ENCODE data around the gene CERK. TPM values are rescaled to one million over a fixed set of nuclear protein-coding genes. Genes with fewer than 3 reads are reported as not detected.

The CERK gene
- total and polyA plus RNA-seq, 8 donors: 12.7 to 32.7 (median 29.5) TPM

GRCh38 chr22:46687048-46687444 is 51.0 kb downstream of the CERK start:
- peaks cover 13 to 26% (median 18%) of the 10 kb centered on the region in 3 donors for H3K4me1 ChIP-seq
- 88 to 94% methylated on average over 15 of the region's 15 CpGs for WGBS, 2 donors
- DNase-seq (peak in 1 of 6 donors; percentile 47), FAIRE-seq (no peak), ATAC-seq (no peak)
- intact Hi-C loops (cut with DNase I): no loop called here
- no peaks in the 10 kb centered on the region for H3K27me3 ChIP-seq
- no peak overlapping the region for H3K27ac ChIP-seq
- H3K9me3 ChIP-seq: no peaks in the 10 kb centered on the region
- TF ChIP-seq, protein P1, sequence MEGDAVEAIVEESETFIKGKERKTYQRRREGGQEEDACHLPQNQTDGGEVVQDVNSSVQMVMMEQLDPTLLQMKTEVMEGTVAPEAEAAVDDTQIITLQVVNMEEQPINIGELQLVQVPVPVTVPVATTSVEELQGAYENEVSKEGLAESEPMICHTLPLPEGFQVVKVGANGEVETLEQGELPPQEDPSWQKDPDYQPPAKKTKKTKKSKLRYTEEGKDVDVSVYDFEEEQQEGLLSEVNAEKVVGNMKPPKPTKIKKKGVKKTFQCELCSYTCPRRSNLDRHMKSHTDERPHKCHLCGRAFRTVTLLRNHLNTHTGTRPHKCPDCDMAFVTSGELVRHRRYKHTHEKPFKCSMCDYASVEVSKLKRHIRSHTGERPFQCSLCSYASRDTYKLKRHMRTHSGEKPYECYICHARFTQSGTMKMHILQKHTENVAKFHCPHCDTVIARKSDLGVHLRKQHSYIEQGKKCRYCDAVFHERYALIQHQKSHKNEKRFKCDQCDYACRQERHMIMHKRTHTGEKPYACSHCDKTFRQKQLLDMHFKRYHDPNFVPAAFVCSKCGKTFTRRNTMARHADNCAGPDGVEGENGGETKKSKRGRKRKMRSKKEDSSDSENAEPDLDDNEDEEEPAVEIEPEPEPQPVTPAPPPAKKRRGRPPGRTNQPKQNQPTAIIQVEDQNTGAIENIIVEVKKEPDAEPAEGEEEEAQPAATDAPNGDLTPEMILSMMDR (IDR thresholded peaks at IDR 0.05): no peak
- H3K4me3 ChIP-seq: no peak overlapping the region
- H3K36me3 ChIP-seq: peaks cover 0 to 43% (median 3%) of the 10 kb centered on the region in 3 donors

- no peaks in the 10 kb centered on the region for H3K27me3 ChIP-seq
- WGBS, 2 donors: 37 to 40% methylated on average over 33 of the region's 33 CpGs
- intact Hi-C loops (cut with DNase I): no loop called here
- TF ChIP-seq, protein P1 (IDR thresholded peaks at IDR 0.05): no peak
- FAIRE-seq: no peak
- H3K9me3 ChIP-seq: no peaks in the 10 kb centered on the region
- H3K4me1 ChIP-seq: peaks cover 13 to 26% (median 18%) of the 10 kb centered on the region in 3 donors
- DNase-seq: peak in 4 of 6 donors; percentile 60 to 86 (median 66)
- peaks cover 0 to 37% (median 3%) of the 10 kb centered on the region in 3 donors for H3K36me3 ChIP-seq
- peak; percentile 57 to 81 (median 74) for ATAC-seq
- no peak overlapping the region for H3K4me3 ChIP-seq
- peak overlapping the region in 3 of 4 donors; percentile 19 to 60 (median 49) for H3K27ac ChIP-seq
These were observed 51.6 kb downstream of the CERK start for GRCh38 chr22:46686221-46687047.

GRCh38 chr22:46684706-46685105 is 53.3 kb downstream of the CERK start:
- Histone ChIP-seq H3K4me3 (no peak overlapping the region), H3K9me3 (no peaks in the 10 kb centered on the region), H3K4me1 (peaks cover 13 to 26% (median 18%) of the 10 kb centered on the region in 3 donors), H3K27me3 (no peaks in the 10 kb centered on the region), H3K36me3 (peaks cover 0 to 21% (median 3%) of the 10 kb centered on the region in 3 donors), H3K27ac (peak overlapping the region in 2 of 4 donors; percentile 6 to 60)
- intact Hi-C loops (cut with DNase I): no loop called here
- DNase-seq (no peak), ATAC-seq (peak in 3 of 4 donors; percentile 24 to 49 (median 32)), FAIRE-seq (no peak)
- TF ChIP-seq, protein P1 (IDR thresholded peaks at IDR 0.05): no peak
- 58 to 59% methylated on average over 10 of the region's 10 CpGs for WGBS, 2 donors

GRCh38 chr22:46682011-46682731 is 55.9 kb downstream of the CERK start:
- WGBS, 2 donors: 90 to 91% methylated on average over 19 of the region's 19 CpGs
- DNase-seq: no peak
- no peak for ATAC-seq
- intact Hi-C loops (cut with DNase I): no loop called here
- Histone ChIP-seq H3K27me3 (no peaks in the 10 kb centered on the region), H3K4me3 (no peak overlapping the region), H3K36me3 (peaks cover 0 to 13% (median 7%) of the 10 kb centered on the region in 3 donors), H3K9me3 (no peaks in the 10 kb centered on the region), H3K27ac (no peak overlapping the region), H3K4me1 (peaks cover 13 to 26% (median 18%) of the 10 kb centered on the region in 3 donors)
- FAIRE-seq: no peak
- TF ChIP-seq, protein P1 (IDR thresholded peaks at IDR 0.05): no peak
